B cell (primary cell): ENCODE data around the gene MALRD1.

ENCODE experiments used
- EZH2 ChIP-seq: IDR thresholded peaks from 2 replicates; pipeline ENCODE4 v1.6.1; 2012; ENCODE audit warnings: borderline replicate concordance, low read depth, mild to moderate bottlenecking, moderate library complexity, low read length; ENCODE audit not compliant: insufficient read depth, poor library complexity, severe bottlenecking
- TF ChIP-seq, protein P1 (sequence below): fragments of 200-600 bp; IDR thresholded peaks from one replicate; pipeline ENCODE4 v1.8.0; 2022; ENCODE audit warnings: antibody characterized with exemption, mild to moderate bottlenecking

DNA sequence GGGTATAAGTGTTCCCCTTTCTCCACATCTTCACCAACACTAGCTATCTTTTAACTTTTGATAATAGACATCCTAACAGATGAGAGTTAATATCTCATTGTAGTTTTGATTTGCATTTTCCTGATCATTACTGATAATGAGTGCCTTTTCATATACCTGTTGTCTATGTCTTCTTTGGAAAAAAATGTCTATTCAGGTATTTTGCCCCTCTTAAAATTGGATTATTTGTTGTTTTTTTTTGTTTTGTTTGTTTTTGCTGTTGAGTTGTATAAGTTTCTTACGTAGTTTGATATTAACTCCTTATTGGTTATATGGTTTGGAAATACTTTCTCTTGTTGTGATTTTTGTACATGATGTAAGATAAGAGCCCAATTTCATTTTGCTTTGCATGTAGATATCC is 214.7 kb downstream of the MALRD1 start:
- TF ChIP-seq, protein P1, sequence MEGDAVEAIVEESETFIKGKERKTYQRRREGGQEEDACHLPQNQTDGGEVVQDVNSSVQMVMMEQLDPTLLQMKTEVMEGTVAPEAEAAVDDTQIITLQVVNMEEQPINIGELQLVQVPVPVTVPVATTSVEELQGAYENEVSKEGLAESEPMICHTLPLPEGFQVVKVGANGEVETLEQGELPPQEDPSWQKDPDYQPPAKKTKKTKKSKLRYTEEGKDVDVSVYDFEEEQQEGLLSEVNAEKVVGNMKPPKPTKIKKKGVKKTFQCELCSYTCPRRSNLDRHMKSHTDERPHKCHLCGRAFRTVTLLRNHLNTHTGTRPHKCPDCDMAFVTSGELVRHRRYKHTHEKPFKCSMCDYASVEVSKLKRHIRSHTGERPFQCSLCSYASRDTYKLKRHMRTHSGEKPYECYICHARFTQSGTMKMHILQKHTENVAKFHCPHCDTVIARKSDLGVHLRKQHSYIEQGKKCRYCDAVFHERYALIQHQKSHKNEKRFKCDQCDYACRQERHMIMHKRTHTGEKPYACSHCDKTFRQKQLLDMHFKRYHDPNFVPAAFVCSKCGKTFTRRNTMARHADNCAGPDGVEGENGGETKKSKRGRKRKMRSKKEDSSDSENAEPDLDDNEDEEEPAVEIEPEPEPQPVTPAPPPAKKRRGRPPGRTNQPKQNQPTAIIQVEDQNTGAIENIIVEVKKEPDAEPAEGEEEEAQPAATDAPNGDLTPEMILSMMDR: no peak
- TF ChIP-seq EZH2: no peak
